GM20431 (cell line): ENCODE data around the gene DAPP1.

ENCODE experiments used
- in situ Hi-C: fragments of 300-500 bp; cut with MseI, MboI; formaldehyde crosslinking; loops from one replicate; pipeline ENCODE4 v1.15.0; 2020; ENCODE audit warnings: low sequenced_read_pairs; ENCODE audit not compliant: unreplicated experiment

DAPP1 gene

GRCh38 chr4:99887837-99888236 is 71.2 kb downstream of the DAPP1 start:
- in situ Hi-C loops, result no loop called here

DNA sequence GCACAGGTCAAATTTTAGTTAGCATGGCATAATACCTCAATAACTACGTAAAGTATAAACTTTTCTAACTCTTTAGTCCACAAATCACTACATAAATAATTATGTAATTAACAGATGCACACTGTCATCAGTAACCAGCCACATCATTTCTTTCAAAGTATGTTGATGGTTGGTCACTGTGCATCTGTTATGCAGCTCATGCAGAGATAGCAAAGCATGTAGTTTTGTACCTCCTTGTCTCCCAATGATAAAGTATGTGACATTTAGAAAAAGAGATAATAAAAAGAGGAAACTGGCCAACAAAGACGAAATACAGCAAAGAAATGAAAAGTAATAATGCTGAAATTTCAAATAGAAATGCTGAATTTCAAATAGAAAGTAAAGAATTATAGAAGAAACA is 74.7 kb downstream of the DAPP1 start:
- in situ Hi-C loops, result no loop called here

- in situ Hi-C loops, result no loop called here
These were observed 76.4 kb downstream of the DAPP1 start for GRCh38 chr4:99893029-99893428.

GRCh38 chr4:99893839-99894160 is 77.2 kb downstream of the DAPP1 start:
- in situ Hi-C loops, result no loop called here

DNA sequence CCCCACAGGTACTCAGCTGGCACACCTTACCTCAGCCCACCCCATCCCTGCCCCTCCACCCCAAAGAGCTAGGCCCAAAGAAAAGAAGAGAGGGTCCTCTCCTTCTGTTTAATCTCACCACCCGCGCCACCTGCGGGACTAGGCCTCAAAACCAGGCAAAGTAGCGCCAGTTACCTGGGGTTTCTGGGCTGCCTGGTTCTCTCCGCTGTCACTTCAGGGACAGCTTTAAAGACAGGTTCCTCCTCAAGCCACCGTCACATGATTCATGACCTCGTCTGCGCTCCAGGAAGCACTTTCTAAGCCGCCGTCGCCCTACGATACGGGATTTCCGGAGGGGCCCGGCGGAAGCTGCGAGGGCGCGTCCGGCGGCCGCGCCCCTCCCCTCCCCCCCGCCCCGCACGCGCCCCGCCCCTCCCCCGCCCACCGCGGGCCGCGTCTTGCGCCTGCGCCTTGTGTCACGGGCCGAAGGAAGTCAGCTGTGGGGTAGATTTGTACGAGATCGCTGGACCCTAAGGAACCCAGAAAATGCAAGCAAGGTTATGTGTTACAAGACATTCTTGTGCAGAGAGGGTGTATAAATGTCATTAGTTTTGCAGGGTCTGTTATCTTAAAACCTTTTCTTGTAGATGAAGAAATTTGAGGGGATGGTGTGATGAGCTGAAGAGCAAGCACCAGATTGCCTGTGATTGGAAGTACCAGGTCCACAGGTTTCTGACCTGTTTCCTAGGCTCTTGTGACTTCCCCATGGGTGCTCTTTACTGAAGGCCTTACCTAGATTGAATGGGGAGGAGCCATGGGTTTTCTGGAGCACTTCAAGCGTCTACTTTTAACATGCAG is 77.8 kb downstream of the DAPP1 start, which contains the start of gene LAMTOR3:
Gene LAMTOR3, minus strand, starts transcription at position 267 of the 837 bp plus-strand sequence. CDS start 464 bp downstream, outside the sequence.
- in situ Hi-C loops, result no loop called here

GRCh38 chr4:99894998-99895397 is 78.4 kb downstream of the DAPP1 start:
- in situ Hi-C loops, result no loop called here

- in situ Hi-C loops, result no loop called here
These were observed 98.8 kb downstream of the DAPP1 start for GRCh38 chr4:99915449-99915848.

- in situ Hi-C loops, result no loop called here
These were observed 100.9 kb downstream of the DAPP1 start for GRCh38 chr4:99917575-99917974.

DNA sequence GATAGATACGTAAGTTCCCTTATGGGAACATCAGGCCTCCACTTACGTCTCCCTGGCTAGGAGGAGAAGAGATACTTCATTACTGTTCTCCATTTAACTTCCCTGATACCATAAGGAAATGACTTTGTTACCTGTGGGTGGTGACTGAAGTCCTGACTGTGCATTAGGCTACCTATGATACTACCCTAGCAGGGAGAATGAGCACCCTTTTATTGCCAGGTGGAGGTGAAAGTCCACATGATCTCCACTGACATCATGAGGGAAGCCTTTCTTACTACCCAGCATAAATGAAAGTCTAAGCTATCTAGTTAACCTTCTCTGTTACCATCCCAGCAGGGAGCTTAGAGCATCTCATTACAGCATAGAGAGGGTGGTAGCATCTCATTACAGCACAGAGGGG is 102.0 kb downstream of the DAPP1 start:
- in situ Hi-C loops, result no loop called here
